Measurements from ENCODE around the gene AADAT. TPM values are rescaled to one million over a fixed set of nuclear protein-coding genes. Genes with fewer than 3 reads are reported as not detected.

AADAT gene
- total RNA-seq, 2 donors from 2014 or later: 4.4 to 5.3 TPM

- DNase-seq (no peak), ATAC-seq (no peak)
- intact Hi-C loops (cut with DNase I): no loop called here
- no peaks in the 10 kb centered on the region for H3K36me3 ChIP-seq (replicated peaks in 1 of 2; ENCODE audit: insufficient read depth in 1 of 2, low read depth in 2 of 2)
- WGBS, 2 donors: 68 to 76% methylated on average over 3 to 12 of the region's 12 CpGs
- H3K4me3 ChIP-seq: no peak overlapping the region
- H3K9me3 ChIP-seq: no peaks in the 10 kb centered on the region
- no peaks in the 10 kb centered on the region for H3K4me1 ChIP-seq
- no peaks in the 10 kb centered on the region for H3K27me3 ChIP-seq
- no peak for TF ChIP-seq CTCF (IDR thresholded peaks at IDR 0.05)
- no peak for TF ChIP-seq POLR2A (IDR thresholded peaks at IDR 0.05)
- H3K27ac ChIP-seq: no peak overlapping the region
Measured at GRCh38 chr4:170040031-170040680, 49.6 kb downstream of the AADAT start.

GRCh38 chr4:170038769-170039168 is 51.0 kb downstream of the AADAT start:
- no peak for TF ChIP-seq CTCF (IDR thresholded peaks at IDR 0.05)
- Histone ChIP-seq H3K4me3 (no peak overlapping the region), H3K27me3 (no peaks in the 10 kb centered on the region), H3K36me3 (replicated peaks in 1 of 2; ENCODE audit: insufficient read depth in 1 of 2, low read depth in 2 of 2) (no peaks in the 10 kb centered on the region), H3K27ac (no peak overlapping the region), H3K9me3 (no peaks in the 10 kb centered on the region), H3K4me1 (no peaks in the 10 kb centered on the region)
- intact Hi-C loops (cut with DNase I): no loop called here
- DNase-seq: no peak
- no peak for ATAC-seq
- 50 to 60% methylated on average over 4 of the region's 4 CpGs for WGBS, 2 donors

- Histone ChIP-seq H3K9me3 (no peaks in the 10 kb centered on the region), H3K27me3 (no peaks in the 10 kb centered on the region), H3K4me1 (no peaks in the 10 kb centered on the region), H3K36me3 (replicated peaks in 1 of 2; ENCODE audit: insufficient read depth in 1 of 2, low read depth in 2 of 2) (no peaks in the 10 kb centered on the region), H3K27ac (no peak overlapping the region), H3K4me3 (no peak overlapping the region)
- WGBS, 2 donors: 69 to 72% methylated on average over 7 of the region's 7 CpGs
- no peak for TF ChIP-seq POLR2A (IDR thresholded peaks at IDR 0.05)
- TF ChIP-seq CTCF (IDR thresholded peaks at IDR 0.05): no peak
- no peak for ATAC-seq
- intact Hi-C loops (cut with DNase I): no loop called here
- DNase-seq: no peak
Measured at GRCh38 chr4:170038232-170038631, 51.5 kb downstream of the AADAT start.

GRCh38 chr4:170037481-170037880 is 52.3 kb downstream of the AADAT start:
- H3K36me3 ChIP-seq (replicated peaks in 1 of 2; ENCODE audit: insufficient read depth in 1 of 2, low read depth in 2 of 2): no peaks in the 10 kb centered on the region
- TF ChIP-seq CTCF (IDR thresholded peaks at IDR 0.05): no peak
- no peak for TF ChIP-seq POLR2A (IDR thresholded peaks at IDR 0.05)
- H3K27ac ChIP-seq: no peak overlapping the region
- no peaks in the 10 kb centered on the region for H3K27me3 ChIP-seq
- no peaks in the 10 kb centered on the region for H3K9me3 ChIP-seq
- H3K4me3 ChIP-seq: no peak overlapping the region
- WGBS, 2 donors: 60 to 64% methylated on average over 1 of the region's 1 CpG
- DNase-seq (no peak), ATAC-seq (no peak)
- intact Hi-C loops (cut with DNase I): no loop called here
- no peaks in the 10 kb centered on the region for H3K4me1 ChIP-seq

GRCh38 chr4:170035845-170036244 is 53.9 kb downstream of the AADAT start:
- no peak for DNase-seq
- H3K36me3 ChIP-seq (replicated peaks in 1 of 2; ENCODE audit: insufficient read depth in 1 of 2, low read depth in 2 of 2): no peaks in the 10 kb centered on the region
- no peak overlapping the region for H3K27ac ChIP-seq
- intact Hi-C loops (cut with DNase I): no loop called here
- no peak for TF ChIP-seq CTCF (IDR thresholded peaks at IDR 0.05)
- no peak for TF ChIP-seq POLR2A (IDR thresholded peaks at IDR 0.05)
- WGBS, 2 donors: 74 to 79% methylated on average over 3 of the region's 3 CpGs
- no peaks in the 10 kb centered on the region for H3K9me3 ChIP-seq
- ATAC-seq: no peak
- H3K4me1 ChIP-seq: no peaks in the 10 kb centered on the region
- no peaks in the 10 kb centered on the region for H3K27me3 ChIP-seq
- no peak overlapping the region for H3K4me3 ChIP-seq

Measured in body of pancreas (tissue), 4 donors.